HG03432 (cell line): ENCODE measurements around the gene MIF.
"Not testable (repeated sequence)": the region's sequence is repeated elsewhere in the genome, so short reads cannot be mapped to it uniquely, and the experiment has no call there.

Experiments used
- ATAC-seq: cut with Tn5 transposase; IDR thresholded peaks from one replicate; pipeline ENCODE4 v1.9.1; 2021; ENCODE audit warnings: mild to moderate bottlenecking, moderate library complexity; ENCODE audit not compliant: unreplicated experiment

MIF gene

DNA sequence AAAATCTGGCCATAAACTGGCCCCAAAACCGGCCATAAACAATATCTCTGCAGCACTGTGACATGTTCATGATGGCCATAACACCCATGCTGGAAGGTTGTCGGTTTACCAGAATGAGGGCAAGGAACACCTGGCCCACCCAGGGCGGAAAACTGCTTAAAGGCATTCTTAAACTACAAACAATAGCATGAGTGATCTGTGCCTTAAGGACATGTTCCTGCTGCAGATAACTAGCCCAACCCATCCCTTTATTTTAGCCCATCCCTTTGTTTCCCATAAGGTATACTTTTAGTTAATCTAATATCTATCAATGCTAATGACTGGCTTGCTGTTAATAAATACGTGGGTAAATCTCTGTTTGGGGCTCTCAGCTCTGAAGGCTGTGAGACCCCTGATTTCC is 6.0 kb downstream of the MIF start:
- ATAC-seq = not testable (repeated sequence)

GRCh38 chr22:23901600-23901999 is 7.4 kb downstream of the MIF start:
- ATAC-seq = no peak

DNA sequence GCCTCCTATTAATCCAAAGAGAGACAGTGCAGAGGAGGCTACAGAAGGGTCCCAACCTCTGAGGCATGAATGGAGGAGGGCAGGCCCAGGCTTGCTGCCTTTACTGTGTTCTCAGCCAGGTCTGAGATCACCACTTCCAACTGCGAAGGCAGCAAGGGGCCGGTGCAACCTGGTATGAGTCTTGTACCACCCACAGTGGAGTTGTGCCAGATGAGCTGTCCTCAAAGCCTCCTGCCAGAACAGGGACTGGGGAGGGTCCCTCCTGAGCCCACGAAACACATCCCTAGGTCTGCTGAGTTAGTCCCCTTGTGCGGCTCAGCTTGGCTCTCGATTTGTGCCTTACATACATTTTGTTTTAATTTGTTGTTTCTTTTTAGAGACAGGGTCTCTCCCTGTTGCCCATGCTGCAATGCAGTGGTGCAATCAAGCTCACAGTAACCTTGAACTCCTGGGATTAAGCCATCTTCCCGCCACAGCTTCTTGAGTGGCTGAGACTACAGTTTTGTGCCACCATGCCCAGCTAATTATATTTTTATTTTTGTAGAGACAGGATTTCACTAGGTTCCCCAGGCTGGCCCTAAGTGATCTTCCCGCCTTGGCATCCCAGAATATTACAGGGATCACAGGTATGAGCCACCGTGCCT is 9.3 kb downstream of the MIF start:
- ATAC-seq = no peak

DNA sequence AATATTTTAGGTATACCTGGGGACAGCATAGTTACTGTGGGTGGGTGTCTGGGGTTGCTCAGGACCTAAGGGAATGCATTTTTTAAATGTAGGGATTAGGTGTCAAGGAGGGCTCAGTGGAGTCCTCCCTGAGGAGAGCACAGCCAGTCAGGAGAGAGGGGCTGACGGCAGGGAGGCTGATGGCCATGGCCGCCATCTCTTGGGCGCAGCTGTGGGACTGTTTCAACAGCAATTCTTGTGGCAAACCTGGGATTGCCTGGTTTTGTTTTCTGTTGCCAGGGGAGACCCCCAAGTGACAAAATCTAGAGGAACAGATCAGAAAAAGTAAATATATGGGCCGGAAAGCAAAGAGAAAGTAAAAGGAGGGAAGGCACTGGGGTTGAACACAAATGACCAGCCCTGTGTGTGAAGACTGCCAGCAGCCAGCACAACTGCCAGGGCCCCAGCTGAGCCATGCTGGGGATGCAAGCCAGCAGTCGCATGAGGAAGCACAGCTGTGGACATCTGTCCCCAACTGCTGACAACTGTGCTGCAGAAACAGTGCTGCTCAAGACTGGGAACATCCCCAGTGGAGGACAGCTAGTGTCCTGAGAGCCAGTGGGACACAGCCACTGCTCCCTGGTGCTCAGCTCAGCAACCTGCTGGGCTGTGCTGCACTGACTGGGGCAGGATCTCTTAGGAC is 10.5 kb downstream of the MIF start:
- no peak for ATAC-seq

GRCh38 chr22:23906641-23907040 is 12.5 kb downstream of the MIF start:
- no peak for ATAC-seq

GRCh38 chr22:23907423-23907822 is 13.2 kb downstream of the MIF start:
- ATAC-seq = not testable (repeated sequence)

DNA sequence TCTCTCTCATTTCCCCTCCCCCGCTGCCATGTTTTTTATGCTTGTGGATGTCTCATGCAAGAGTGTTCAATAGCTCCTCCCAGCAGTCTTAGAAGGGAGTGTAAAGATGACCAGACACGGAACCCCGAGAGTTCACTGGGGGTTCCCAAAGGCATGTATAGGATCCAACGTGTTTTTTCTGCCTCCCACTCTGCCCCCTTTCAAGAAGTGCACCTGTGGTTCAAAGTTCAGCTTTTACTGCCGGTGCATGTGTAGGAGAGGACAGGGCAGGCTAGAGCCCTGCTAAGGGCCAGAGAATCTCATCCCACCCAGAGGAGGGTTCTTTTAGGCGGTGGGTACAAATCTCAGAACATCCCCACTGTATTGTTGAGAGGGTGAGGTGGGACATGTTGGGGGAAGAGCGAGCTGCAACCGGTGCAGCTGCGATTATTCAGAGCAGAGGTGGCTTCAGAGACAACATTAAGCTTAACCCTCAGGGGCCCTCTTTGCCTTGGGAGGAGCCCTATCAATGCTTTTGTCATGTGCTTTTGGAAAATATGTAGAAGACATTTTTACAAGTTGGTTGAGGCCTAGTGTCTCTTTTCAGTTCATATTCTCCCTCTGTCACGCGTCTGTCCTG is 14.5 kb downstream of the MIF start:
- no peak for ATAC-seq

DNA sequence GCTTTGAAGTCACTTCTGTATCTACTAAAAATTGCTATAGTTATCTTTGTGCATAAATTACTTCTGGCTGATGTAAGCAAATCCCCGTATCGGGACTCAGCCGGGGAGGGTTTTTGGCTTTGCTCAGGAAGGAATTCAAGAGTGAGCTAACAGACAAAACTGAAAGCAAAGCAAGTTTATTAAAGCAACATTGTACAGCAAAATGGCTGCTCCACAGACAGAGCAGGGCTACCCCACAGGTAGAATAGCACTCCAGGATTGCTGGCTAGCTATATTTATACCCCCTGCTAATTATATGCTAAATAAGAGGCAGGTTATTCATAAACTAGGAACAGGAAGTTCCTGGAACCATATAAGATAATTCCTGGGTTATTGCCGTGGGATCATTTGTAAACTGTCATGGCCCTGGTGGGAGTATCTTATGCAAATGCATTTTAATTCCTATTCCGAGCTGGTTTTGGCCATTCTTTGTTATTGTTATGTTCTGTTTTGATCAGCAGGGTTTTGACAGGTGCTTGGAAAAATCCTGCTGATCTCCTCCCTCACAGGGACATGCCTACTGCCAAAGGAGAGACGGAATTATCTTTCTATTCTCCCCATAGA is 15.2 kb downstream of the MIF start:
- ATAC-seq = no peak

- ATAC-seq = no peak
Measured at GRCh38 chr22:23910496-23911190, 16.5 kb downstream of the MIF start.

DNA sequence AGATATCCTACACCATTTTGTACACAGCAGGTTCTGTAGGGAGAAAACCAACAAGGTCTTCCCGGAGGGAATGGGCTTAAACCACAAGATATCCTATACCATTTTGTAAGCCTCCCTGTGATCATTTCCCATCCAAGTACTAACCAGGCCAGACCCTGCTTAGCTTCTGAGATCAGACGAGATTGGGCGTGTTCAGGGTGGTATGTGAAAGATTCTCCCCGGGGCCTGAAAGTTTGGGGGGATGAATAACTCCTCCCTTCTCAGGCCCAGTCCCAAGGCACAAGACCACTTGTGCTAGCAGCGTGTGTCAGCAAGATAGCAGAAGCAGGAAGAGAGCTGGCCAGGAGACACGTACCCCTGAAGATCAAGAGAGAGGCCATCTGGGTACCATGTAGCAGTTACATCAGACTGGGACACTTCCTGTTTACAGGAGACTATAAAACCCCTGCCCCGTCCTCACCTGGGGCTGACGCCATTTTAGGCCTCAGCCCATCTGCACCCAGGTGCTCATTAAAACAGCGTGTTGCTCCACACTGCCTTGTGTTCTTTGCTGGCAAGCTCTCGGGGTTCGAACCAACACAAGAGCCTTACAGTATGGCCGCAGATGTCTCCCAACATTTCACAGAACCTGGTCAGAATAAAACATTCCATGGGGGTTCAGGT is 17.3 kb downstream of the MIF start:
- ATAC-seq = no peak

DNA sequence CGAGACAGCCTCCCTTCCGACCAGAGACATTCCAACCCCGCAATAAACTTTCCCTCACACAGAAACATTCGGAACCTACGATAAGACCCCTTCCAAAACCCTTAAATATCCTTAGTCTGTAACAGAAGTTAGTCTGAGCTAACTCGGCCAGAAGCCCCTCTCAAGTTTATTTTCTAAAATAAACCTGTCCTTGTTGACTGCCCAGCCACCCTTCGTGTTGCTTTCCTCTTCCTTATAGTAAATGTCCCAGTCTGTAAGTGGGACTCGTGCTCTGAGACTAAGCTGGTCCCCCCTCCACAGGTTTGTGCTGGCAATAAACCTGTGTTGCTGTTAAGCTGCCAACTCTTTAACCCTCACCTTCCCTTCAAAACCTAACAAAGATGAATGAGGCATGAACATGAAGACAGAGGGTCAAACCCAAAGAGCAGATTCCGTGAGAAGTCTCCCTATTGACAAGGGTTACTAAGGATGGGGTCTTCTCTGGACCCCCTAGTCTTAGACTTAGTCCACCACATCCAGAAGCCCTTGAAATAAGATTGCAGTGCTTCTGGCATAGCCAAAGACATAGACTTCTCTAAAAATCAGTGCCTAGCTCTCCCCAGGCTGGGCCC is 18.2 kb downstream of the MIF start:
- ATAC-seq = no peak

DNA sequence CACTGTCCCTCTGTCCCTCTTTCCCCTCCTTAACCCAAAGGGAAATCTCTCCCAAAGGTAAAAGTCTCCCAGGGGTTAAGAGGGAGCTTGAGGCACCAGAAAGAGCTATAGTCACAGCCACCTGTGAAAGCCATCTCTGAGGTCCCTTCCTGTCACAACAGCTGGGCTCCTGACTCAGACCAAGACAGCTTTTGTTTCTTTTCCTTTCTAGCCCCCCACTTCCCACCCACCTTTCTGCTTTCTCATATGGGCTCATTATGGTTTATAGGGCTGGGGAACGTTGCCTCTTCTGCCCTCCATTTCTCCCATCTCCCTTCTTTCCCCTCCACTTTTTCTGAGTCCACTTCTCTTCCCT is 19.1 kb downstream of the MIF start:
- ATAC-seq = no peak

DNA sequence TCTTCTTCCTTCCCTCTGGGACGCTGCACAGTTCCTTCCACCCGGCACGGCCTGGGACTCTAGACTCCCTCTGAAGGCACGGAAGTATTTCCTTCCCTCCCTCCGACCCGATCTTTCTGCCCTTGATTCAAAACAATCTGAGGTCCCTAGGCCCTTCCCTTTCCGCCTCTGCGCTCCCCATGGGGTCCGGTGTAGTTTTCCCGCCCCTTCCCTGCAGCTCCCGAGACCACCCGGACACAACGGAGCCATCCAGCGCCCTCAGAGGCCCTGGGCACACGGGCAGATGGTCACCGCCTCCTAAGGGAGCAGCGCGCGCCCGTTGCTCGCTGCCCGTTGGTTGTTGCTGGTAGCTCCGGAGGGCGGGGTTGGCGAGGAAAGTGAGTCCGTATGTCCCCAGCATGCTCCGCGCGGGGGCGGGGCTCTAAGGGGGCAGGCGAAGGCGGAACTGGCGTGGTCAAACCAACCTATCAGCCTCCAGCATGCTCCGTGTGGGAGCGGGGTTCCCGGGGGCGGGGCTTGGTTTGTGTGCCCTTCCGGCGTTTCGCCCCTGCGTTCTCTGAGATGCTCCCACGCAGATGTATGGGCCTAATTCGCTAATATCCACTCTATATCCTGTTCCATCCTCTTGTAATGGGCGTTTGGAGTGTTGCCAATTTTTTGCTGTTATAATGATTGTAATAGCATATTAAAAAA is 19.6 kb downstream of the MIF start:
- ATAC-seq = peak; percentile 97

DNA sequence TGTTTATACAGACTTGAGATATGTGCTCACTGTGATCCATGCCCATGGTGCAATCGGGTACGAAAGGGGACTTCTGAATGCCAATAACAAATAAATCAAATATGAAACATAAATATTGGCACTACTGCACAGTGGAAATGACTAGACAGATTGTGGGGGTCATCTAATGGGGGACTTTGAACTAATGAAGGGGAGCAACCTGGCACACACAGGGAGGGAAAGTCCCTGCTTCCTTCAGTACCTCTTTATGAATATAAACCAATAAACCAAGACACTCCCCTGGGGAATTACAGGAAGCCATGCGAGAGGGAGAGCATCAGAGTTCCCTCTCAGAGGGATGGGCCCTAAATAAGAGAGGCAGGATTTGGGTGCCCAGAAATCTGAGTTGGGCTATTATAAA is 21.1 kb downstream of the MIF start:
- no peak for ATAC-seq

- ATAC-seq = not testable (repeated sequence)
Measured at GRCh38 chr22:23920267-23920611, 26.1 kb downstream of the MIF start.

DNA sequence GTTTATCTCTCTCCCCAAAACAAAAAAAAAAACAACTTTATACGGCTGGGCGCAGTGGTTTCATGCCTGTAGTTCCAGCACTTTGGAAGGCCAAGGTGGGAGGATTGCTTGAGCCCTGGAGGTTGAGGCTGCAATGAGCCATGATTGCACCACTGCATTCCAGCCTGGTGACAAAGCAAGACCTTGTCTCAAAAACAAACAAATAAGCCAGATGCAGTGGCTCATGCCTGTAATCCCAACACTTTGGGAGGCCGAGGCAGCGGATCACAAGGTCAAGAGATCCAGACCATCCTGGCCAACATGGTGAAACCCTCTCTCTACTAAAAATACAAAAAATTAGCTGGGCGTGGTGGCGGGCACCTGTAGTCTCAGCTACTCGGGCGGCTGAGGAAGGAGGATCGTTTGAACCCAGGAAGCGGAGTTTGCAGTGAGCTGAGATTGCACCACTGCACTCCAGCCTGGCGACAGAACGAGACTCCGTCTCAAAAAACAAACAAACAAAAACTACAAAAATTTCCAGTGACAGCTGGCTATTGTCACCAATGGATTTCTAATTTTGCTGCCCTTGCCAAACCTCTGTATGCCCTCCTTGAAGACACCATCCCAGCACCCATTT is 27.5 kb downstream of the MIF start:
- ATAC-seq = not testable (repeated sequence)

DNA sequence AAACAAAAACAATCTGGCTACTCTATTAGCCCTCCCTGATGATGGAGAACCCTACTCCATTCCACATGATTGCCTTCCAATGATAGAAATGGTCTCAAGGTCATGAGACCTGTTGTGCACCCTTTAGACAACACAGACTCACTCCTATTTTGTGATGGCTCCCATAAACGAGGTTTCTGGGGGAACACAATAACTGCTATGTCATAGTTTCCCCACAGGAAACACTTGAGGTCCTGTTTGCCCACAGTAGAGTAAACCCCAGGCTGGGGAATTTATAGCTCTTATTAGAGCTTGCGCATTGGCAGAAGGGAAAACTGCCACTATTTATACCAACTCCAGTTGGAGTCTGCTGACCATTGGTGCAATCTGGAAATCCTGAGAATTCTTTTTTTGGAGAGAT is 28.7 kb downstream of the MIF start:
- no peak for ATAC-seq

DNA sequence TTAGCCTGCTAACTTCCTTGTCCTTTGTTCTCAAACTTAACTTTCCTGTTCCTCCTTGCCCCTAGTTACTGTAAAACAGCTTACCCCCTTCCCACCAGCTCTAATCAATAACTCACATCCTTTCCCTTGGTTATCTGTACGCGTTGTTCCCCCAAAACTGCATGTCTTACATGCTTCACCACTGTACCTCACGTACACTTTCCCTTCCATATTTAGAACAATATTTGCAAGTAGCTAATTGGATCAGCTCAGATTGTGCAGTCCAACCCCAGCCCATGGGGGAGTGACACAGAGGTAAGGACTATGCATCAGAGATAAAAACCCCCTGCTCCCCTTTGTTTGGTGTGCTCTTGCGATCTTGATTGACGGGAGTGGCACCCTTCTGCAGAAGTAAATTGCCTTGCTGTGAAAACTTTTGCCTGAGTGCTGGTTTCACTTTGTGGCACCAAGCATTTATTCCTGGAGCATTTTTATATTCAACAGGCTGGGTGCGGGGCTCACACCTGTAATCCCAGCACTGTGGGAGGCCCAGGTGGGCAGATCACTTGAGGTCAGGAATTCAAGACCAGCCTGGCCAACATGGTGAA is 30.9 kb downstream of the MIF start:
- no peak for ATAC-seq

- no peak for ATAC-seq
Measured at GRCh38 chr22:23926561-23926960, 32.4 kb downstream of the MIF start.
